Chondrocyte (in vitro differentiated cells): Measurements from ENCODE around the gene CSPG5. TPM values are rescaled to one million over a fixed set of nuclear protein-coding genes. Genes with fewer than 3 reads are reported as not detected.
A peak's percentile ranks its signal among the peaks of the same experiment; 100 is the strongest.

ENCODE experiments used
- DNase-seq: peaks from one replicate; pipeline ENCODE4 v3.0.0; 2021; ENCODE audit warnings: mixed read lengths, low spot score
- H3K27ac Mint-ChIP-seq: one replicate; pipeline ENCODE4 v1.8.0; 2021; ENCODE audit warnings: mild to moderate bottlenecking, moderate library complexity, mixed read lengths; ENCODE audit not compliant: unreplicated experiment
- H3K27me3 Mint-ChIP-seq: 2 replicates; pipeline ENCODE4 v1.8.0; 2021; ENCODE audit warnings: low read depth, mixed read lengths
- H3K36me3 Mint-ChIP-seq: 2 replicates; pipeline ENCODE4 v1.8.0; 2021; ENCODE audit warnings: low read depth, mixed read lengths
- H3K4me1 Mint-ChIP-seq: 2 replicates; pipeline ENCODE4 v1.8.0; 2021; ENCODE audit warnings: low read depth, mild to moderate bottlenecking, mixed read lengths
- H3K4me3 Mint-ChIP-seq: one replicate; pipeline ENCODE4 v1.8.0; 2021; ENCODE audit warnings: mild to moderate bottlenecking, moderate library complexity, mixed read lengths; ENCODE audit not compliant: unreplicated experiment
- H3K9me3 Mint-ChIP-seq: 2 replicates; pipeline ENCODE4 v1.8.0; 2021; ENCODE audit warnings: low read depth, mixed read lengths
- total RNA-seq: library from RNA; stranded (reverse); gene quantifications from 3 replicates; pipeline ENCODE4 v1.2.1, GENCODE V29; 2021
- TF ChIP-seq, protein P1 (sequence below): fragments of 200-600 bp; sonication (generic); IDR thresholded peaks from 2 replicates; pipeline ENCODE4 v1.5.0; 2021; ENCODE audit warnings: antibody characterized with exemption, mild to moderate bottlenecking, moderate library complexity

CSPG5 gene
- total RNA-seq, 1 donor from 2014 or later: 2.8 TPM

- Mint-ChIP-seq H3K27ac (no peak overlapping the region), H3K4me3 (no peak overlapping the region), H3K36me3 (no peaks in the 10 kb centered on the region), H3K4me1 (no peaks in the 10 kb centered on the region), H3K27me3 (no peaks in the 10 kb centered on the region), H3K9me3 (no peaks in the 10 kb centered on the region)
- DNase-seq: no peak
- TF ChIP-seq, protein P1, sequence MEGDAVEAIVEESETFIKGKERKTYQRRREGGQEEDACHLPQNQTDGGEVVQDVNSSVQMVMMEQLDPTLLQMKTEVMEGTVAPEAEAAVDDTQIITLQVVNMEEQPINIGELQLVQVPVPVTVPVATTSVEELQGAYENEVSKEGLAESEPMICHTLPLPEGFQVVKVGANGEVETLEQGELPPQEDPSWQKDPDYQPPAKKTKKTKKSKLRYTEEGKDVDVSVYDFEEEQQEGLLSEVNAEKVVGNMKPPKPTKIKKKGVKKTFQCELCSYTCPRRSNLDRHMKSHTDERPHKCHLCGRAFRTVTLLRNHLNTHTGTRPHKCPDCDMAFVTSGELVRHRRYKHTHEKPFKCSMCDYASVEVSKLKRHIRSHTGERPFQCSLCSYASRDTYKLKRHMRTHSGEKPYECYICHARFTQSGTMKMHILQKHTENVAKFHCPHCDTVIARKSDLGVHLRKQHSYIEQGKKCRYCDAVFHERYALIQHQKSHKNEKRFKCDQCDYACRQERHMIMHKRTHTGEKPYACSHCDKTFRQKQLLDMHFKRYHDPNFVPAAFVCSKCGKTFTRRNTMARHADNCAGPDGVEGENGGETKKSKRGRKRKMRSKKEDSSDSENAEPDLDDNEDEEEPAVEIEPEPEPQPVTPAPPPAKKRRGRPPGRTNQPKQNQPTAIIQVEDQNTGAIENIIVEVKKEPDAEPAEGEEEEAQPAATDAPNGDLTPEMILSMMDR: no peak
These were observed 12.7 kb downstream of the CSPG5 start for GRCh38 chr3:47565734-47566550.

- H3K27me3 Mint-ChIP-seq: peaks cover 6% of the 10 kb centered on the region
- TF ChIP-seq, protein P1: no peak
- no peaks in the 10 kb centered on the region for H3K36me3 Mint-ChIP-seq
- H3K4me1 Mint-ChIP-seq: no peaks in the 10 kb centered on the region
- no peak overlapping the region for H3K4me3 Mint-ChIP-seq
- peaks cover 7% of the 10 kb centered on the region for H3K9me3 Mint-ChIP-seq
- no peak overlapping the region for H3K27ac Mint-ChIP-seq
- DNase-seq: no peak
These were observed 22.3 kb downstream of the CSPG5 start for GRCh38 chr3:47556351-47556750.

DNA sequence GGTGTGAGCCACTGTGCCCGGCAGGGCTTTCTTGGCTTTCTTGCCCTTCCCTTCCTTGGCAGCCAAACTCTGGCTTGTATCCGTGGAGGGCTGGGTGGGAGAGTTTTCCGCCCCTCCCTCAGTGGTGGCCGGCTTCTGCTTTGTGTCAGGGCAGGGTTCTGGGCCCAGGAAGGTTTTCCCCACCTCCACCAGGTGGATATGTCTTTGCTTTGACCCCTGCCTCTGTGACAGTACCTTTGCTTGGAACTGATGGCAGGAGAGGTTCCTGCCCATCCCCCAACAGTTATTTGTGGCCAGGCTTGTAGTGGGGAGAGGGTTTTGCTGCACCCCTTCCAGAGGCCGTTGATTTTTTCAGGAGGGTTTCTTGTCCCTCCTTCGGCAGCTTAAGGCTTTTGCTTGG lies 24.3 kb downstream of the CSPG5 start:
- Mint-ChIP-seq H3K27ac (no peak overlapping the region), H3K9me3 (peaks cover 7% of the 10 kb centered on the region)

DNA sequence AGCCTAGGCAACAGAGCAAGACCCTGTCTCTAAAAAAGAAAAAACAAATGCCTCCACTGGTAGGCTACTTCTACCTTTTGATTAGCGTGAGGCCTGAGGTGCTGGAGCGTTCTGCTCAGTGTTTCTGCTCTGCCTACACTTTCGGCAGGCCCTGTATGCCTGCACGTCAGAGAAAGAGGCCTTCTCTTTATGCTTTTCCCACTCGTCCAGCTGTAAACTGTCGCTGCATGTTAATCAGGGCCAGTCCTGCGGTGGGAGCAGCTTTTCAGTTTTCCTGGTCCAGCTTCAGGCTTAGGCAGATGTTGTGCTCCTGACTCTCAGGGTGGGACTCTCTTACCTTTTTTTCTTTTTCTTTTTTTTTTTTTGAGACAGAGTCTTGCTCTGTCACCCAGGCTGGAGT lies 25.3 kb downstream of the CSPG5 start:
- Mint-ChIP-seq H3K4me1 (no peaks in the 10 kb centered on the region), H3K27me3 (peaks cover 20% of the 10 kb centered on the region), H3K36me3 (no peaks in the 10 kb centered on the region), H3K9me3 (peaks cover 7% of the 10 kb centered on the region), H3K27ac (no peak overlapping the region), H3K4me3 (no peak overlapping the region)
- DNase-seq: no peak
- TF ChIP-seq, protein P1: no peak

More for the DNA sequence above, 24.3 kb downstream of the CSPG5 start:
- no peak overlapping the region for H3K4me3 Mint-ChIP-seq
- H3K36me3 Mint-ChIP-seq: no peaks in the 10 kb centered on the region
- no peak for DNase-seq
- H3K27me3 Mint-ChIP-seq: peaks cover 18% of the 10 kb centered on the region
- TF ChIP-seq, protein P1: no peak
- no peaks in the 10 kb centered on the region for H3K4me1 Mint-ChIP-seq

- peak; percentile 65 for DNase-seq
- no peak overlapping the region for H3K4me3 Mint-ChIP-seq
- no peak overlapping the region for H3K27ac Mint-ChIP-seq
- peaks cover 3% of the 10 kb centered on the region for H3K27me3 Mint-ChIP-seq
- TF ChIP-seq, protein P1: no peak
- H3K4me1 Mint-ChIP-seq: no peaks in the 10 kb centered on the region
- H3K9me3 Mint-ChIP-seq: no peaks in the 10 kb centered on the region
- H3K36me3 Mint-ChIP-seq: no peaks in the 10 kb centered on the region
These were observed 36.0 kb downstream of the CSPG5 start for GRCh38 chr3:47542471-47543173.
